H9 (cell line): ENCODE measurements around the gene STX11. TPM values are rescaled to one million over a fixed set of nuclear protein-coding genes. Genes with fewer than 3 reads are reported as not detected.

ENCODE experiments used
- DNase-seq: peaks from one replicate; pipeline ENCODE4 v3.0.0-alpha.2; 2017
- H2AFZ ChIP-seq: one replicate; pipeline ENCODE4 v1.6.1; 2013; ENCODE audit warnings: mild to moderate bottlenecking, low read length, control low read depth, moderate library complexity
- H2AK5ac ChIP-seq: 2 replicates; pipeline ENCODE4 v1.6.1; 2013; ENCODE audit warnings: low read length, control low read depth, mixed read lengths; ENCODE audit not compliant: insufficient read length
- H2BK120ac ChIP-seq: one replicate; pipeline ENCODE4 v1.6.1; 2013; ENCODE audit warnings: low read depth, mild to moderate bottlenecking, low read length, control low read depth, inconsistent platforms; ENCODE audit not compliant: poor library complexity, severe bottlenecking
- H2BK12ac ChIP-seq: 2 replicates; pipeline ENCODE4 v1.6.1; 2013; ENCODE audit warnings: low read length, control low read depth, mixed read lengths, low read depth; ENCODE audit not compliant: insufficient read length
- H2BK15ac ChIP-seq: 2 replicates; pipeline ENCODE4 v1.6.1; 2013; ENCODE audit warnings: low read depth, low read length, control low read depth
- H2BK20ac ChIP-seq: one replicate; pipeline ENCODE4 v1.6.1; 2013; ENCODE audit warnings: low read depth, mild to moderate bottlenecking, low read length, control low read depth, inconsistent platforms; ENCODE audit not compliant: poor library complexity, severe bottlenecking
- H2BK5ac ChIP-seq: 2 replicates; pipeline ENCODE4 v1.6.1; 2013; ENCODE audit warnings: low read length, control low read depth, mixed read lengths; ENCODE audit not compliant: insufficient read length
- H3K14ac ChIP-seq: 2 replicates; pipeline ENCODE4 v1.6.1; 2013; ENCODE audit warnings: low read length, control low read depth; ENCODE audit not compliant: insufficient read depth
- H3K18ac ChIP-seq: 2 replicates; pipeline ENCODE4 v1.6.1; 2013; ENCODE audit warnings: low read depth, mild to moderate bottlenecking, mixed read lengths, low read length, control low read depth; ENCODE audit not compliant: insufficient read length
- H3K23ac ChIP-seq: 2 replicates; pipeline ENCODE4 v1.6.1; 2013; ENCODE audit warnings: low read length, control low read depth, mixed read lengths, low read depth; ENCODE audit not compliant: insufficient read length
- H3K23me2 ChIP-seq: 2 replicates; pipeline ENCODE4 v1.6.1; 2013; ENCODE audit warnings: low read depth, mild to moderate bottlenecking, mixed read lengths, low read length, control low read depth; ENCODE audit not compliant: insufficient read length, poor library complexity, severe bottlenecking
- H3K27ac ChIP-seq: 2 replicates; pipeline ENCODE4 v1.5.1; 2013; ENCODE audit warnings: low read length, control low read depth, mixed read lengths, low read depth; ENCODE audit not compliant: insufficient read length
- H3K27me3 ChIP-seq: 2 replicates; pipeline ENCODE4 v1.6.1; 2013; ENCODE audit warnings: low read length, control low read depth, inconsistent platforms; ENCODE audit not compliant: insufficient read depth
- H3K4ac ChIP-seq: 2 replicates; pipeline ENCODE4 v1.6.1; 2013; ENCODE audit warnings: low read depth, mild to moderate bottlenecking, control low read depth, inconsistent platforms, low read length, moderate library complexity
- H3K4me1 ChIP-seq: 2 replicates; pipeline ENCODE4 v1.6.1; 2013; ENCODE audit warnings: low read length, control low read depth, inconsistent platforms; ENCODE audit not compliant: insufficient read depth
- H3K4me2 ChIP-seq: 2 replicates; pipeline ENCODE4 v1.6.1; 2013; ENCODE audit warnings: low read length, control low read depth, mixed read lengths; ENCODE audit not compliant: insufficient read length, insufficient read depth
- H3K56ac ChIP-seq: 2 replicates; pipeline ENCODE4 v1.6.1; 2013; ENCODE audit warnings: low read depth, mild to moderate bottlenecking, mixed read lengths, low read length, control low read depth; ENCODE audit not compliant: insufficient read length
- H3K79me1 ChIP-seq: 2 replicates; pipeline ENCODE4 v1.6.1; 2013; ENCODE audit warnings: low read depth, mild to moderate bottlenecking, moderate library complexity, low read length, control low read depth, inconsistent platforms; ENCODE audit not compliant: insufficient read depth, poor library complexity, severe bottlenecking
- H3K79me2 ChIP-seq: 2 replicates; pipeline ENCODE4 v1.6.1; 2013; ENCODE audit warnings: low read length, control low read depth, inconsistent platforms; ENCODE audit not compliant: insufficient read depth
- H3K9ac ChIP-seq: 2 replicates; pipeline ENCODE4 v1.6.1; 2013; ENCODE audit warnings: low read length, control low read depth, mixed read lengths; ENCODE audit not compliant: insufficient read length; ENCODE audit errors: extremely low read depth
- H3K9me3 ChIP-seq: one replicate; pipeline ENCODE4 v1.6.1; 2013; ENCODE audit warnings: low read depth, low read length, inconsistent platforms; ENCODE audit not compliant: control insufficient read depth
- H3T11ph ChIP-seq: one replicate; pipeline ENCODE4 v1.6.1; 2013; ENCODE audit warnings: mild to moderate bottlenecking, low read length, control low read depth, inconsistent platforms
- H4K20me1 ChIP-seq: one replicate; pipeline ENCODE4 v1.6.1; 2013; ENCODE audit not compliant: control insufficient read depth, insufficient read length, insufficient read depth
- H4K5ac ChIP-seq: 2 replicates; pipeline ENCODE4 v1.6.1; 2013; ENCODE audit warnings: low read depth, mild to moderate bottlenecking, mixed read lengths, low read length, control low read depth; ENCODE audit not compliant: insufficient read length
- H4K8ac ChIP-seq: replicated peaks from 2 replicates; pipeline ENCODE4 v1.6.1; 2013; ENCODE audit warnings: low read length, control low read depth, mixed read lengths, low read depth; ENCODE audit not compliant: insufficient read length
- H4K91ac ChIP-seq: 2 replicates; pipeline ENCODE4 v1.6.1; 2013; ENCODE audit warnings: low read depth, mild to moderate bottlenecking, moderate library complexity, mixed read lengths, low read length, control low read depth; ENCODE audit not compliant: insufficient read length
- H3K27ac Mint-ChIP-seq, 3 experiments: 2 replicates in 2 of 3; 3 replicates in 1 of 3; pipeline ENCODE4 v1.8.0; 2020 to 2021; ENCODE audit warnings: mixed read lengths in 3 of 3, mild to moderate bottlenecking in 1 of 3, moderate library complexity in 1 of 3
- H3K27me3 Mint-ChIP-seq: 2 replicates; pipeline ENCODE4 v1.8.0; 2021; ENCODE audit warnings: low read depth, mild to moderate bottlenecking, moderate library complexity, mixed read lengths
- H3K36me3 Mint-ChIP-seq, 3 experiments: 2 replicates in 2 of 3; 3 replicates in 1 of 3; pipeline ENCODE4 v1.8.0; 2020 to 2021; ENCODE audit warnings: low read depth in 3 of 3, mixed read lengths in 3 of 3; ENCODE audit not compliant: insufficient read depth in 1 of 3
- H3K4me1 Mint-ChIP-seq, 2 experiments: 2 replicates each; pipeline ENCODE4 v1.8.0; 2020; ENCODE audit warnings: mixed read lengths in 2 of 2
- H3K4me3 Mint-ChIP-seq, 2 experiments: 2 replicates in 1 of 2; 3 replicates in 1 of 2; pipeline ENCODE4 v1.8.0; 2020 to 2021; ENCODE audit warnings: mild to moderate bottlenecking in 2 of 2, mixed read lengths in 2 of 2, moderate library complexity in 1 of 2
- H3K9me3 Mint-ChIP-seq, 2 experiments: 2 replicates in 1 of 2; 3 replicates in 1 of 2; pipeline ENCODE4 v1.8.0; 2020; ENCODE audit warnings: mild to moderate bottlenecking in 2 of 2, mixed read lengths in 2 of 2, moderate library complexity in 1 of 2
- WGBS: extraction: QIAGEN DNeasy Blood & Tissue Kit; methylation state at CpG from one replicate; pipeline ENCODE4 v1.1.7; 2013; ENCODE audit warnings: missing lambda C conversion rate, low lambda C conversion rate, mixed read lengths; ENCODE audit not compliant: insufficient read length; ENCODE audit errors: extremely low coverage; 5-methylcytosine and 5-hydroxymethylcytosine counted together
- total RNA-seq: library from RNA; stranded (reverse); gene quantifications from 2 replicates; pipeline ENCODE4 v1.2.1, GENCODE V29; 2021
- TF ChIP-seq, protein P1 (sequence below): fragments of 200-600 bp; sonication (generic); conservative IDR thresholded peaks from 3 replicates; pipeline ENCODE4 v1.8.0; 2021; ENCODE audit warnings: antibody characterized with exemption, mild to moderate bottlenecking

STX11 gene
- total RNA-seq, 1 experiment from 2014 or later, result 0.22 TPM

DNA sequence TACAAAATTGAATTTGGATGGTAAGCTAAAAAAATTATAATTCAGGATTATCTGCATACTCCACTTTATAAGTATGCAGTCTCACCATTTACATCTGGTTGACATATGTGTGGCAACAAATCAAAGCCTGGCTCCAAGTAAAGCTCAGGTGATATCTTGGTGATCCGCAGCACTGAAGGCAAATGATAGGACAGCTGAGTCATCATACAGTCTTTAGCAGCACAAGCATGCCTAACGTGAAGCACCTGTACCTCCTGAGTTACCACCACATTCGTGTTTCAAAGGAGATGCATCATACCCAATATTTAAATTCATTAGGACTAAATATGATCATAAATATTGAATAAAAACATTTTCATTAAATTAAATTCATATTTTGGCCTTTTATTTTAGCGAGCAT lies 11.8 kb upstream of the STX11 start:
- Mint-ChIP-seq H3K36me3 (no peaks in the 10 kb centered on the region), H3K4me1 (no peaks in the 10 kb centered on the region), H3K27me3 (0 out of 2 replicates have a peak, but pooled peaks cover 3% of the 10 kb centered on the region), H3K4me3 (no peak overlapping the region), H3K9me3 (no peaks in the 10 kb centered on the region), H3K27ac (no peak overlapping the region)
- Histone ChIP-seq H4K91ac (no peak overlapping the region), H3T11ph (no peak overlapping the region), H2BK5ac (no peak overlapping the region), H3K18ac (no peak overlapping the region), H3K79me1 (no peaks in the 10 kb centered on the region), H3K56ac (no peak overlapping the region), H3K27me3 (no peaks in the 10 kb centered on the region), H2BK120ac (no peak overlapping the region), H3K4ac (no peak overlapping the region), H2BK20ac (no peak overlapping the region), H3K4me1 (no peaks in the 10 kb centered on the region), H3K23ac (no peak overlapping the region), H2BK15ac (no peak overlapping the region), H4K20me1 (no peaks in the 10 kb centered on the region), H3K79me2 (no peaks in the 10 kb centered on the region), H3K9ac (no peak overlapping the region), H2BK12ac (no peak overlapping the region), H3K23me2 (no peaks in the 10 kb centered on the region), H3K27ac (no peak overlapping the region), H3K4me2 (no peak overlapping the region), H2AFZ (no peak overlapping the region), H4K8ac (no peak overlapping the region), H3K14ac (no peak overlapping the region), H4K5ac (no peak overlapping the region), H3K9me3 (no peaks in the 10 kb centered on the region), H2AK5ac (no peak overlapping the region)
- no CpG with 5 or more reads among the region's 4 CpGs for WGBS
- TF ChIP-seq, protein P1, sequence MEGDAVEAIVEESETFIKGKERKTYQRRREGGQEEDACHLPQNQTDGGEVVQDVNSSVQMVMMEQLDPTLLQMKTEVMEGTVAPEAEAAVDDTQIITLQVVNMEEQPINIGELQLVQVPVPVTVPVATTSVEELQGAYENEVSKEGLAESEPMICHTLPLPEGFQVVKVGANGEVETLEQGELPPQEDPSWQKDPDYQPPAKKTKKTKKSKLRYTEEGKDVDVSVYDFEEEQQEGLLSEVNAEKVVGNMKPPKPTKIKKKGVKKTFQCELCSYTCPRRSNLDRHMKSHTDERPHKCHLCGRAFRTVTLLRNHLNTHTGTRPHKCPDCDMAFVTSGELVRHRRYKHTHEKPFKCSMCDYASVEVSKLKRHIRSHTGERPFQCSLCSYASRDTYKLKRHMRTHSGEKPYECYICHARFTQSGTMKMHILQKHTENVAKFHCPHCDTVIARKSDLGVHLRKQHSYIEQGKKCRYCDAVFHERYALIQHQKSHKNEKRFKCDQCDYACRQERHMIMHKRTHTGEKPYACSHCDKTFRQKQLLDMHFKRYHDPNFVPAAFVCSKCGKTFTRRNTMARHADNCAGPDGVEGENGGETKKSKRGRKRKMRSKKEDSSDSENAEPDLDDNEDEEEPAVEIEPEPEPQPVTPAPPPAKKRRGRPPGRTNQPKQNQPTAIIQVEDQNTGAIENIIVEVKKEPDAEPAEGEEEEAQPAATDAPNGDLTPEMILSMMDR, result no peak
- DNase-seq, result no peak
